DOHH2 (cell line): ENCODE measurements around the gene BRD2.

ENCODE experiments used
- H3F3A ChIP-seq: fragments of 200-600 bp; sonication (generic), shearing (Covaris generic); 2 replicates; pipeline ENCODE4 v1.6.0; 2016; ENCODE audit warnings: antibody characterized with exemption, mild to moderate bottlenecking; ENCODE audit not compliant: control insufficient read depth, insufficient read depth
- H3K27ac ChIP-seq: fragments of 200-600 bp; sonication (generic); 2 replicates; pipeline ENCODE4 v1.5.1; 2014; ENCODE audit warnings: low read depth, mild to moderate bottlenecking, low read length, moderate library complexity
- H3K27me3 ChIP-seq: fragments of 200-600 bp; sonication (generic); 2 replicates; pipeline ENCODE4 v1.6.1; 2014; ENCODE audit warnings: mild to moderate bottlenecking, low read length, mixed read lengths; ENCODE audit not compliant: control insufficient read depth
- H3K36me3 ChIP-seq: fragments of 200-600 bp; sonication (generic); 2 replicates; pipeline ENCODE4 v1.6.1; 2014; ENCODE audit warnings: mild to moderate bottlenecking, low read length, moderate library complexity, mixed read lengths; ENCODE audit not compliant: control insufficient read depth
- H3K4me1 ChIP-seq: fragments of 200-600 bp; sonication (generic); 2 replicates; pipeline ENCODE4 v1.6.1; 2014; ENCODE audit warnings: mild to moderate bottlenecking, low read length, mixed read lengths; ENCODE audit not compliant: control insufficient read depth
- H3K4me2 ChIP-seq: fragments of 200-600 bp; sonication (generic); 2 replicates; pipeline ENCODE4 v1.6.0; 2014; ENCODE audit warnings: mild to moderate bottlenecking, low read length, moderate library complexity
- H3K4me3 ChIP-seq: fragments of 200-600 bp; sonication (generic); 2 replicates; pipeline ENCODE4 v1.5.1; 2014; ENCODE audit warnings: mild to moderate bottlenecking, low read length, mixed read lengths
- H3K79me2 ChIP-seq: fragments of 200-600 bp; sonication (generic); 2 replicates; pipeline ENCODE4 v1.6.1; 2014; ENCODE audit warnings: mild to moderate bottlenecking, low read length, mixed read lengths; ENCODE audit not compliant: control insufficient read depth
- H3K9me2 ChIP-seq: fragments of 200-600 bp; sonication (generic); replicated peaks from 2 replicates; pipeline ENCODE4 v1.6.1; 2014; ENCODE audit warnings: mild to moderate bottlenecking, low read length, mixed read lengths; ENCODE audit not compliant: control insufficient read depth
- H3K9me3 ChIP-seq: fragments of 200-600 bp; sonication (generic); 2 replicates; pipeline ENCODE4 v1.6.1; 2014; ENCODE audit warnings: antibody characterized with exemption, low read length, mixed read lengths; ENCODE audit not compliant: control insufficient read depth, insufficient read depth
- H4K20me1 ChIP-seq: fragments of 200-600 bp; sonication (generic); 2 replicates; pipeline ENCODE4 v1.6.0; 2014; ENCODE audit warnings: low read depth, mild to moderate bottlenecking, antibody characterized with exemption, low read length, moderate library complexity; ENCODE audit not compliant: control insufficient read depth, insufficient read depth
- EZH2phosphoT487 ChIP-seq: fragments of 200-600 bp; sonication (generic); IDR thresholded peaks from 2 replicates; pipeline ENCODE4 v1.6.1; 2017; ENCODE audit warnings: borderline replicate concordance, mild to moderate bottlenecking, antibody characterized with exemption, low read length, moderate library complexity, mixed read lengths
- TF ChIP-seq, protein P1 (sequence below): fragments of 200-600 bp; sonication (generic); IDR thresholded peaks from one replicate; pipeline ENCODE4 v1.5.1; 2014; ENCODE audit warnings: antibody characterized with exemption, mild to moderate bottlenecking, low read depth, low read length; ENCODE audit not compliant: poor library complexity, severe bottlenecking

Gene BRD2

DNA sequence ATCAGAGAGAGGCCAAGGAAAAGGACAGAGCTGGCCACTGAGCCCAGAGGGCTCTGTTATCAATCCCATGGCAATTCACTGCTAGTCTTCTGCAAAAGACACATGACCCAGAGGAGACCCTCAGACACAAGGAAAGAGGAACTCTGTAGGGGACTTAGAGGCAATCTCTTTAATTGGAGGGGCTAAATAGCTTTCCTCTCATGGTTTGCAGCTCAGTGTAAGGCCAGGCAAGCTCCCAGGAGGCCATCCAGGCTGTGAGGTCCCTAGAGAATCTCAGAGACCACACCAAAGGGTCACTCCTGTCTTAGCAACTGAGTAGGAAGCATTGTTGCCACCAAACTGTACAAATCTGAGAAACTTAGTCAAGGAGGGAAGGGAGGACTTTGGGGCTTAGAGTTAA lies 51.0 kb downstream of the BRD2 start:
- H3K4me1 ChIP-seq = peaks cover 26% of the 10 kb centered on the region
- no peaks in the 10 kb centered on the region for H3K36me3 ChIP-seq
- no peak overlapping the region for H3K27ac ChIP-seq
- peak overlapping the region; percentile 39 for H3K4me3 ChIP-seq
- no peaks in the 10 kb centered on the region for H3K27me3 ChIP-seq
- H3K79me2 ChIP-seq = no peaks in the 10 kb centered on the region
- H3K9me2 ChIP-seq = no peaks in the 10 kb centered on the region
- TF ChIP-seq, protein P1, sequence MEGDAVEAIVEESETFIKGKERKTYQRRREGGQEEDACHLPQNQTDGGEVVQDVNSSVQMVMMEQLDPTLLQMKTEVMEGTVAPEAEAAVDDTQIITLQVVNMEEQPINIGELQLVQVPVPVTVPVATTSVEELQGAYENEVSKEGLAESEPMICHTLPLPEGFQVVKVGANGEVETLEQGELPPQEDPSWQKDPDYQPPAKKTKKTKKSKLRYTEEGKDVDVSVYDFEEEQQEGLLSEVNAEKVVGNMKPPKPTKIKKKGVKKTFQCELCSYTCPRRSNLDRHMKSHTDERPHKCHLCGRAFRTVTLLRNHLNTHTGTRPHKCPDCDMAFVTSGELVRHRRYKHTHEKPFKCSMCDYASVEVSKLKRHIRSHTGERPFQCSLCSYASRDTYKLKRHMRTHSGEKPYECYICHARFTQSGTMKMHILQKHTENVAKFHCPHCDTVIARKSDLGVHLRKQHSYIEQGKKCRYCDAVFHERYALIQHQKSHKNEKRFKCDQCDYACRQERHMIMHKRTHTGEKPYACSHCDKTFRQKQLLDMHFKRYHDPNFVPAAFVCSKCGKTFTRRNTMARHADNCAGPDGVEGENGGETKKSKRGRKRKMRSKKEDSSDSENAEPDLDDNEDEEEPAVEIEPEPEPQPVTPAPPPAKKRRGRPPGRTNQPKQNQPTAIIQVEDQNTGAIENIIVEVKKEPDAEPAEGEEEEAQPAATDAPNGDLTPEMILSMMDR = no peak
- no peak for TF ChIP-seq EZH2phosphoT487
- no peaks in the 10 kb centered on the region for H3F3A ChIP-seq
- H4K20me1 ChIP-seq = no peaks in the 10 kb centered on the region
- H3K4me2 ChIP-seq = peak overlapping the region; percentile 54
- H3K9me3 ChIP-seq = no peaks in the 10 kb centered on the region

DNA sequence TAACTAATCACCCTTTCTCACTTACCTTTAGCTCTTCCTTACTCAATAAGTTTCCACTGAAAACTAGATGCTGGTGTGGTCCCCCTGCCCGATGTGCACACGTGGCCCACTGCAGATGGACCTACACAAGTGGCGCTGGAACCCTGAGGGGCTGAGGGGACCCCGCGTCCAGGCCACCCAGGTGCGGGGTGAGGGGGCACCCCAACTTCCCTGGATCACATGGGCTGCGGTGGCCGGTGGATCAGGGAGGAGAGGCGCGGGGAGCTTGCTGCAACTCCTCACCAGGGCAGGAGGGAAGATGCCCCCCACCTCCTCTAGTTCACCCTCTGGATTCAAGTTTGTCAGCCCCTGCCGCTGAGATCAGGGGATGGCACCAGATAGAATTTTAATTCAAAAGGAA lies 53.5 kb downstream of the BRD2 start:
- H3K36me3 ChIP-seq = no peaks in the 10 kb centered on the region
- H3K27me3 ChIP-seq = no peaks in the 10 kb centered on the region
- 0 out of 2 replicates have a peak, but pooled peaks cover under 1% of the 10 kb centered on the region for H3K9me3 ChIP-seq
- H3K79me2 ChIP-seq = no peaks in the 10 kb centered on the region
- TF ChIP-seq, protein P1 = no peak
- TF ChIP-seq EZH2phosphoT487 = no peak
- no peaks in the 10 kb centered on the region for H3K9me2 ChIP-seq
- H3K4me3 ChIP-seq = no peak overlapping the region
- peaks cover 32% of the 10 kb centered on the region for H3K4me1 ChIP-seq
- H3K27ac ChIP-seq = no peak overlapping the region
- H4K20me1 ChIP-seq = no peaks in the 10 kb centered on the region
- H3F3A ChIP-seq = peaks cover 8% of the 10 kb centered on the region
- no peak overlapping the region for H3K4me2 ChIP-seq

DNA sequence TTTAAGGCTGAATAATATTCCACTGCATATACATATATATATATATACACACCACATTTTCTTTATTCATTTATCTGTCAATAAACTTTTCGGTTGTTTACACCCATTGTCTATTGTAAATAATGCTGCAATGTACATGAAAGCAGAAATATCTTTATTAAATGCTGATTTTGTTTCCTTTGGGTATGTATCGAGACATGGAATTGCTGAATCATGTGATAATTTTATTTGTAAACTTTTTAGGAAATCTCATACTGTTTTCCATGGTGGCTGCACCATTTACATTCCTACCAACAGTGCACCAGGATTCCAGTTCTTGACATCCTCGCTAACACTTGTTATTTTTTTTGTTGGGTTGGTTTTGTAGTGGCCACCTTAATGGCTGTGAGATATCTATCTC lies 55.1 kb downstream of the BRD2 start:
- Histone ChIP-seq H3K27me3 (no peaks in the 10 kb centered on the region), H3K9me2 (no peaks in the 10 kb centered on the region), H3K4me3 (no peak overlapping the region), H4K20me1 (no peaks in the 10 kb centered on the region), H3K27ac (no peak overlapping the region), H3K79me2 (no peaks in the 10 kb centered on the region), H3K36me3 (no peaks in the 10 kb centered on the region), H3K9me3 (0 out of 2 replicates have a peak, but pooled peaks cover 3% of the 10 kb centered on the region), H3K4me1 (peaks cover 36% of the 10 kb centered on the region), H3F3A (peaks cover 20% of the 10 kb centered on the region), H3K4me2 (no peak overlapping the region)
- TF ChIP-seq, protein P1 = no peak
- no peak for TF ChIP-seq EZH2phosphoT487

DNA sequence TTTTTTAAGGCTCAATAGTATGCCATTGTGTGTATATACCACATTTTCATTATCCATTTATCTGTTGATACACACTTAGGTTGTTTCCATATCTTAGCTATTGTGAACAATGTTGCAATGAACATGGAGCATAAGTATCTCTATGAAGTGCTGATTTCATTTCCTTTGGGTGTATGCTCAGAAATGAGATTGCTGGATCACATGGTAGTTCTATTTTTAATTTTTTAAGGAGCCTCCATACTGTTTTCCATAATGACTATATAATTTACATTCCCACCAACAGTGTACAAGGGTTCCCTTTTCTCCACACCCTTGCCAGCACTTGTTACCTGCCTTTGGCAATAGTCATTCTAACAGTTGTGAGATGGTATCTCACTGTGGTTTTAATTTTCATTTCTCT lies 56.1 kb downstream of the BRD2 start:
- TF ChIP-seq EZH2phosphoT487 = no peak
- TF ChIP-seq, protein P1 = no peak
- no peaks in the 10 kb centered on the region for H4K20me1 ChIP-seq
- peaks cover 21% of the 10 kb centered on the region for H3F3A ChIP-seq
- no peak overlapping the region for H3K4me2 ChIP-seq
- no peaks in the 10 kb centered on the region for H3K9me2 ChIP-seq
- no peaks in the 10 kb centered on the region for H3K27me3 ChIP-seq
- 0 out of 2 replicates have a peak, but pooled peaks cover 3% of the 10 kb centered on the region for H3K9me3 ChIP-seq
- no peak overlapping the region for H3K27ac ChIP-seq
- no peak overlapping the region for H3K4me3 ChIP-seq
- no peaks in the 10 kb centered on the region for H3K36me3 ChIP-seq
- no peaks in the 10 kb centered on the region for H3K79me2 ChIP-seq
- peaks cover 37% of the 10 kb centered on the region for H3K4me1 ChIP-seq
